ENCODE results near the gene OR52N4.
"Not testable (repeated sequence)": the region's sequence is repeated elsewhere in the genome, so short reads cannot be mapped to it uniquely, and the experiment has no call there.

The OR52N4 gene

DNA sequence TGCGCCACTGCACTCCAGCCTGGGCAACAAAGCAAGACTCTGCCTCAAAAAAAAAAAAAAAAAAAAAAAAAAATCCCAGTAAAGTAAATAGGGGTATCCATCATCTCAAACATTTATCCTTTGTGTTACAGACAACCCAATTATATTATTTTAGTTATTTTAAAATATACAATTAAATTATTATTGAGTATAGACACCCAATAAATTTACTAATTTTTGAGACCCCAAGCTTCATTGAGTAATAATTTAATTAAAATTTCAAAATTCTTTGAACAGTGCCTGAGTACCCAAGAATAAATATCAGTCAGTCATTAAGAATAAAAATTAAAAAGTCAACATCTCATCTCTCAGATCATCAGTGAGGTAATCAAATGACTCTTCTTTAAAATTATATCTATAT is at the start of gene OR52N4:
OR52N4 (plus strand) TSS at position 301 of the 400 bp plus-strand sequence. CDS start 498 bp downstream, outside the sequence.
- no peak within 1 kb of the TSS for H3K4me3 ChIP-seq (ENCODE audit: low read depth, low read length)

- H3K4me3 ChIP-seq (ENCODE audit: low read depth, low read length), result no peak overlapping the region
Observed at GRCh38 chr11:5705688-5706087, 48.4 kb upstream of the OR52N4 start.

GRCh38 chr11:5712507-5712906 is 41.5 kb upstream of the OR52N4 start:
- H3K4me3 ChIP-seq (ENCODE audit: low read depth, low read length), result no peak overlapping the region

DNA sequence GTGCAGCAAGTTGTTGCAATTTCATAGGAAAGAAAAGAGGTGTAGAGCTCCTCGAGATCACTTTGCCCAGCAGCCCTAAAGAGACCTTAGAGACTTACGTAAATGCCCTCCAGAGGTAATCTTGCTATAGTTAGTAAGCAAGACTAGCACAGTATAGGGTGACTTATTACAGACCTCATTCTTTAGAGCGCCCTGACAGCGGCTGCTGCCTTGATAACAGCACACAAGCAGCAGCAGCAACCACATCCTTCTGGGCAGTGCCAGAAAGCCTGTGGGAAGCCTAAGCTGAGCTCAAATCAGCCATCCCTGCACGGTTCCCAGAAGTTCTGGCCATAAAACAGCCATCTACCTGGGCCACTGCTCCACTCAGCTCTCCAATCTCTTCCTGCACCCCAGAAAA is 40.3 kb upstream of the OR52N4 start:
- H3K4me3 ChIP-seq (ENCODE audit: low read depth, low read length), result no peak overlapping the region

DNA sequence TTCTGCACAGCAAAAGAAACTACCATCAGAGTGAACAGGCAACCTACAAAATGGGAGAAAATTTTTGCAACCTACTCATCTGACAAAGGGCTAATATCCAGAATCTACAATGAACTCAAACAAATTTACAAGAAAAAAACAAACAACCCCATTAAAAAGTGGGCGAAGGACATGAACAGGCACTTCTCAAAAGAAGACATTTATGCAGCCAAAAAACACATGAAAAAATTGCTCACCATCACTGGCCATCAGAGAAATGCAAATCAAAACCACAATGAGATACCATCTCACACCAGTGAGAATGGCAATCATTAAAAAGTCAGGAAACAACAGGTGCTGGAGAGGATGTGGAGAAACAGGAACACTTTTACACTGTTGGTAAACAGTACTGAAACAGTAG is 37.5 kb upstream of the OR52N4 start:
- not testable (repeated sequence) for H3K4me3 ChIP-seq (ENCODE audit: low read depth, low read length)

- no peak overlapping the region for H3K4me3 ChIP-seq (ENCODE audit: low read depth, low read length)
Observed at GRCh38 chr11:5719703-5720495, 34.1 kb upstream of the OR52N4 start.

DNA sequence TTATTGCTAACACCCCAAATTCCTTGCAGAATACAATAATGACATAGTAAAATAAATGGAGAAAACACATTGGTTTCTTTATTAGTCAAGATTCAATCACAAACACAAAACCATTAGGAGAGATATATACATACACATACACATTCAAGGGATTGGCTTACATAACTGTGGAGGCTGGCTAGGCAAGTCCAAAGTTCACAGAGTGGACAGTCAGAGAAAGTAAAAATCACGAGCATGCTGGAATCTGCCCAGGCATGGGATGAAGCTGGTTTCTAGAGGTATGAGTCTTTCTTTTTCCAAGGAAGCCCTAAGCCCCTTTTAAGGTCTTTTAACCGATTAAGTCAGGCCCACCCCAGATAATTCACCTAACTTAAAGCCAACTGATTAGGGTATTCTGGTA is 31.4 kb upstream of the OR52N4 start:
- H3K4me3 ChIP-seq (ENCODE audit: low read depth, low read length), result no peak overlapping the region

- H3K4me3 ChIP-seq (ENCODE audit: low read depth, low read length), result no peak overlapping the region
Observed at GRCh38 chr11:5726351-5726750, 27.7 kb upstream of the OR52N4 start.

- H3K4me3 ChIP-seq (ENCODE audit: low read depth, low read length), result no peak overlapping the region
Observed at GRCh38 chr11:5727691-5728090, 26.4 kb upstream of the OR52N4 start.

- no peak within 1 kb of the TSS for H3K4me3 ChIP-seq (ENCODE audit: low read depth, low read length)
Observed at GRCh38 chr11:5736396-5736795, 17.6 kb upstream of the OR52N4 start, which contains the start of gene OR56B1. TSS of gene OR56B1 (plus strand) at chr11:5736448. CDS start at chr11:5736517, 69 bp downstream.

DNA sequence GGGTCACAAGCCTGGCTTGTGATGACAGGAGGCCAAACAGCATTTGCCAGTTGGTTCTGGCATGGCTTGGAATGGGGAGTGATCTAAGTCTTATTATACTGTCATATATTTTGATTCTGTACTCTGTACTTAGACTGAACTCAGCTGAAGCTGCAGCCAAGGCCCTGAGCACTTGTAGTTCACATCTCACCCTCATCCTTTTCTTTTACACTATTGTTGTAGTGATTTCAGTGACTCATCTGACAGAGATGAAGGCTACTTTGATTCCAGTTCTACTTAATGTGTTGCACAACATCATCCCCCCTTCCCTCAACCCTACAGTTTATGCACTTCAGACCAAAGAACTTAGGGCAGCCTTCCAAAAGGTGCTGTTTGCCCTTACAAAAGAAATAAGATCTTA is 17.0 kb upstream of the OR52N4 start:
- no peak overlapping the region for H3K4me3 ChIP-seq (ENCODE audit: low read depth, low read length)

DNA sequence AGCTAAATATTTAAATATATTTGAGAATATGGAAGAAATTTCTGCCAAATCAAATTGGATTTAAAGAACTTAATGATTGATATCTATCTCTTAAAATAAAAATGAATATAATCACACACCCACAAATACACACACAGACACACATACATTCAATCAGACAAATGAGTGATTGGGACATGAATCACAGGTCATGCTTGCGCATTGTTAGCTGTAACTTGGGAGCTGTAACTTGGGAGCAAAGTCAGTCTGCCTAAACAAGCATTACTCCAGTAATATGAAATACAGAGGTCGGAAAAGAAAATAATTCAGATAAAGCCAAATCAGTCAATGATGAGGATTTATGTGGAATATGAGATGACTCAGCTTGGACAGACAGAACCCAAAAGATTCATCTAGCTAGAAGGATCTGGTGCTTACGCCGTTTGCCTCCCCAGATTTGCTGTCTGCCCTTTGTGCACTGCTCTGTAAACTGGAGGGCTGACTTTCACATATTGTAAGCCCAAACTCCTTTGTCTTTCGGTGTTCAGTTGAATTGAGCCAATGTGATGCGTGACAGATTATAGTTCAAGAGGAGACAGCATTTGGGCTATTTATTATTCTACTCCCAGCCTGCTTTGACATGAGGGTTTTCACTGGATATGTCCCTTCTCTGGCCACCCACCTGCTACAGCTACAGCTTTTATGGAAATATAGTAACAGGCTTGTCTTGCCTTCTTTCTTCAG is 16.2 kb upstream of the OR52N4 start:
- H3K4me3 ChIP-seq (ENCODE audit: low read depth, low read length), result no peak overlapping the region

GRCh38 chr11:5738431-5738830 is 15.6 kb upstream of the OR52N4 start:
- H3K4me3 ChIP-seq (ENCODE audit: low read depth, low read length), result no peak overlapping the region

- H3K4me3 ChIP-seq (ENCODE audit: low read depth, low read length), result no peak overlapping the region
Observed at GRCh38 chr11:5746614-5747013, 7.4 kb upstream of the OR52N4 start.

- no peak overlapping the region for H3K4me3 ChIP-seq (ENCODE audit: low read depth, low read length)
Observed at GRCh38 chr11:5749836-5750235, 4.2 kb upstream of the OR52N4 start.

DNA sequence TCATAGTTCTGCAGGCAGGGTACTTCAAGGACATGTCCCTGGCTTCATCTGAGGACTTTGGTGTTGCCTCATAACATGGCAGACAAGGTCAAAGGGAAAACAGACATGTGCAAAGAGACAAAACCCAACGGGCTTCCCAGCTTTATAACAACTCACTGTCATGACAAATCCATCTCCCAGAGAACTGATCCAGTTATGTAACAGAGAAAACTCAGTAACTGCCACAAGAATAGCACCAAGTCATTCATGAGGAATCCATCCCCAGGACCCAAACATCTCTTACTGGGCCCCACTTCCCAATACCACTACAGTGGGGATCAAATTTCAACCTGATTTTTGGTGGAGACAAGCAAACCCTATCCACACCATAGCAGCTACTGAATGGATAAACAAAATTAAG is 13.0 kb downstream of the OR52N4 start:
- no peak overlapping the region for H3K4me3 ChIP-seq (ENCODE audit: low read depth, low read length)

DNA sequence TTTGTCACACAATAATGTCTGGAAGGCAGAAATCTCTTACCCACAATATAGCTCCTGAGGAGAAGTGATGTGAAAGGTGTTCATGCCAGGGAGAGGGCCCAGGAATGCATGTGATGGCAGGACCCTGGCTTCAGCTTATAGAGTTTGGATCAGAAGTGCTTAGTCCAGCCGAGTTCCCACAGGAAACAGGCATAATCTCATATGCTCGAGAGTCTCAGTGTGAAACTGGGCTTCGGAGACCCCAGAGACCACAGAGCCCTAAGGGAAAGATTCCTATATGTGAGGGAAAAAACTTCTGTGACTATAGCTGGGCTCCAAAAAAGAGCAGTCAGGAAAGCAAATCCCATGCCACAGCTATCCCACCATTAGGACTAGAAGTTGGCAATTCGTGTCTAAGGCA is 29.2 kb downstream of the OR52N4 start, which contains the start of gene OR52N5:
OR52N5 (minus strand) TSS at position 101 of the 400 bp plus-strand sequence. CDS start 4,721 bp downstream, outside the sequence.
- H3K4me3 ChIP-seq (ENCODE audit: low read depth, low read length), result no peak within 1 kb of the TSS

- no peak within 1 kb of the TSS for H3K4me3 ChIP-seq (ENCODE audit: low read depth, low read length)
Observed at GRCh38 chr11:5791165-5791564, 37.1 kb downstream of the OR52N4 start, which contains the start of gene OR52N1. TSS of gene OR52N1 (minus strand) at chr11:5791265. CDS start at chr11:5788816, 2,449 bp downstream.

DNA sequence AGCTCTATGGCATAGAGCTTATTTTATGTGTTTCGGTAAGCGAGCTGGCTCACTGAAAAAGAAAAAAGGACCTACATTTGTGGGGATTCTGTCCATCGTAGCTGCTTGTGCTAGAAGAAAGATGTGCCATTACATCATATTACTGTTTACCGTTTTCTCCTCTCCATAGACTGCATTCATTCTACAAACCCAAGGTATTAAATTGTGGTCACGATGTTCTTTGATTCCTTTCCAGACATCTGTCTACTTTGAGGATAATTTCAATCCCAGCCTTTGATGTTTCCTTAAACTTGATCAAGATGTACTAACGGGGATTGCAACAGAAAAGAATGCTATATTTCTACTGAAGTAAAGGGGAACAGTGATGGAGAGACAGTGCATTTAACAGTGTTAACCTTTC is 42.5 kb downstream of the OR52N4 start:
- H3K4me3 ChIP-seq (ENCODE audit: low read depth, low read length), result no peak overlapping the region

DNA sequence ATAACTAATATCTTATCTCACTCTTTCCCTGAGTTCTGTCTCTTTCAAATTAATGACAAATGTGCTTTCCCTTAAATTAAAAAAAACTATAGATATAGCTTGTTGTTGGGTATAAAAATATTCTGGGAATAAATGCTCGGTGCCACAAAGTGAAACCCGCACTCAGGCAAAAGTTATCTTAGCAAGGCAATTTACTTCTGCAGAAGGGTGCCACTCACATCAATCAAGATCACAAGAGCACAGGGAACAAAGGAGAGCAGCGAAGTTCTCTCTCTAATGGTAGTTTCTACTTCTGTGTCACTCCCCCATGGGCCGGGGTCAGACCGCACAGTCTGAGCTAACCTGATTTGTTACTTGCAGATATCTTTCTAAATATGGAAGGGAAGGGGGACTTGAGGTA is 49.9 kb downstream of the OR52N4 start:
- no peak overlapping the region for H3K4me3 ChIP-seq (ENCODE audit: low read depth, low read length)

Data from iPS-11a (cell line).